Pancreas (tissue), 10 donors: ENCODE data around the gene THAP8. TPM values are rescaled to one million over a fixed set of nuclear protein-coding genes. Genes with fewer than 3 reads are reported as not detected.

Experiments used
- ATAC-seq, 4 donors: fragments of 200-7000 bp; cut with Tn5 transposase; one replicate each; pipeline versions ENCODE4 v1.8.0 to v1.9.1; 2020; ENCODE audit warnings: mild to moderate bottlenecking in 4 of 4, moderate library complexity in 4 of 4
- DNase-seq, 6 donors: peaks; one replicate each; pipeline ENCODE4 v3.0.0-alpha.2; 2020
- FAIRE-seq: peaks from 2 replicates; lab custom pipeline; 2012; peaks lifted over from hg19 to GRCh38; lab: Jason Lieb, UNC
- H3K27ac ChIP-seq, 4 donors: fragments of 200-600 bp; sonication (generic); 1 replicate in 3 of 4; 2 replicates in 1 of 4; pipeline versions ENCODE4 v1.5.0 to v1.8.0; 2020
- H3K27me3 ChIP-seq, 4 donors: fragments of 200-600 bp; one replicate each; pipeline ENCODE4 v1.8.0; 2021
- H3K36me3 ChIP-seq, 3 donors: fragments of 200-600 bp; sonication (generic) in 1 of 3; one replicate each; pipeline versions ENCODE4 v1.5.0 to v1.8.0; 2020 to 2021
- H3K4me1 ChIP-seq, 3 donors: fragments of 200-600 bp; one replicate each; pipeline ENCODE4 v1.8.0; 2021
- H3K4me3 ChIP-seq, 4 donors: fragments of 200-600 bp; sonication (generic) in 2 of 4; one replicate each; pipeline versions ENCODE4 v1.5.0 to v1.8.0; 2020 to 2021
- H3K9me3 ChIP-seq, 4 donors: fragments of 200-600 bp; one replicate each; pipeline ENCODE4 v1.8.0; 2021
- WGBS, 2 donors: extraction: QIAGEN DNeasy Blood & Tissue Kit; methylation state at CpG; one replicate each; pipeline ENCODE4 v1.1.7; 2013; 5-methylcytosine and 5-hydroxymethylcytosine counted together
- intact Hi-C, 3 donors: fragments of 100-400 bp; cut with DNase I; formaldehyde crosslinking; loops; one replicate each; pipeline versions ENCODE4 v1.11.1 to v1.14.2; 2022
- polyA plus RNA-seq, 2 donors: library from polyadenylated mRNA; stranded (reverse); fragments of 200-250 nt; gene quantifications; one replicate each; pipeline ENCODE4 v1.2.3, GENCODE V29; 2013
- total RNA-seq, 6 donors: library from RNA; stranded (reverse); fragmentation: NEBNext Ultra II Directional in 4 of 6; extraction: Animal tissue kit (Norgen Biotek cat#: 25700) in 4 of 6; gene quantifications; one replicate each; pipeline versions ENCODE4 v1.2.1 to v1.2.4, GENCODE V29; 2021 to 2023
- TF ChIP-seq, protein P1 (sequence below), 4 donors: fragments of 200-600 bp; sonication (generic) in 3 of 4; IDR thresholded peaks; one replicate each; pipeline versions ENCODE4 v1.5.0 to v1.8.0; 2021; ENCODE audit warnings: antibody characterized with exemption in 4 of 4
- donor health status: healthy with polysubstance abuse.
- donor health status: DM: no; HTN: no; CAD: no; lungs with moderate emphysema.
- donor health status: DM: no; HTN: no; CAD: no.
- donor health status: control.
- donor health status: control.
- donor health status: Bipolar disorder and iron deficiency.
- donor health status: DM: yes; HTN: yes; CAD: no.
- donor health status: DM: no; HTN: no; CAD: no.
- donor health status: DM: no; HTN: no; CAD: no.
- donor health status: DM: yes; HTN: yes; CAD: no.

The THAP8 gene
- total and polyA plus RNA-seq, 8 donors = 0.88 to 3.2 (median 2.3) TPM

DNA sequence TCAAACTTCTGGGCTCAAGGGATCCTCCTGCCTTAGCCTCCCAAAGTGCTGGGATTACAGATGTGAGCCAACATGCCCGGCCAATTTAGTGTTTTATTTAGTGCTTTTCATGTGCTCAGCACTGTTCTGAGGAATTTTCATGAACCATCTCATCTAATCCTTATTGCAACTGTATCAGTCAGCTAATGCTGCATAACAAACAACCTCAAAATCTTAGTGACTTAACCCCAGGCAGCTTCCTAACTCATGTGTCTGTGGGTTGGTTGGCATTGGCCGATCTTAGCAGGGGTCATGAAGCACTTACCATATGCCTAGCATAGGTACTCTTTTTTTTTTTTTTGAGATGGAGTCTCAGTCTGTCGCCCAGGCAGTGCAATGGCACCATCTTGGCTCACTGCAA is 65.3 kb downstream of the THAP8 start:
- H3K4me1 ChIP-seq = no peaks in the 10 kb centered on the region
- H3K9me3 ChIP-seq = no peaks in the 10 kb centered on the region
- peaks cover 0 to 3% (median 0%) of the 10 kb centered on the region in 4 donors for H3K27me3 ChIP-seq
- no peak overlapping the region for H3K27ac ChIP-seq
- FAIRE-seq (no peak), ATAC-seq (no peak), DNase-seq (no peak)
- intact Hi-C loops = no loop called here
- no peak overlapping the region for H3K4me3 ChIP-seq
- 85% methylated on average over 3 of the region's 3 CpGs for WGBS, 2 donors
- H3K36me3 ChIP-seq = no peaks in the 10 kb centered on the region
- TF ChIP-seq, protein P1, sequence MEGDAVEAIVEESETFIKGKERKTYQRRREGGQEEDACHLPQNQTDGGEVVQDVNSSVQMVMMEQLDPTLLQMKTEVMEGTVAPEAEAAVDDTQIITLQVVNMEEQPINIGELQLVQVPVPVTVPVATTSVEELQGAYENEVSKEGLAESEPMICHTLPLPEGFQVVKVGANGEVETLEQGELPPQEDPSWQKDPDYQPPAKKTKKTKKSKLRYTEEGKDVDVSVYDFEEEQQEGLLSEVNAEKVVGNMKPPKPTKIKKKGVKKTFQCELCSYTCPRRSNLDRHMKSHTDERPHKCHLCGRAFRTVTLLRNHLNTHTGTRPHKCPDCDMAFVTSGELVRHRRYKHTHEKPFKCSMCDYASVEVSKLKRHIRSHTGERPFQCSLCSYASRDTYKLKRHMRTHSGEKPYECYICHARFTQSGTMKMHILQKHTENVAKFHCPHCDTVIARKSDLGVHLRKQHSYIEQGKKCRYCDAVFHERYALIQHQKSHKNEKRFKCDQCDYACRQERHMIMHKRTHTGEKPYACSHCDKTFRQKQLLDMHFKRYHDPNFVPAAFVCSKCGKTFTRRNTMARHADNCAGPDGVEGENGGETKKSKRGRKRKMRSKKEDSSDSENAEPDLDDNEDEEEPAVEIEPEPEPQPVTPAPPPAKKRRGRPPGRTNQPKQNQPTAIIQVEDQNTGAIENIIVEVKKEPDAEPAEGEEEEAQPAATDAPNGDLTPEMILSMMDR (IDR thresholded peaks at IDR 0.05) = no peak

- WGBS, 2 donors = 25 to 30% methylated on average over 8 of the region's 8 CpGs
- no peaks in the 10 kb centered on the region for H3K4me1 ChIP-seq
- peaks cover 0 to 3% (median 0%) of the 10 kb centered on the region in 4 donors for H3K27me3 ChIP-seq
- DNase-seq = no peak
- peak overlapping the region in 2 of 4 donors; percentile 16 to 42 for H3K4me3 ChIP-seq
- no peak overlapping the region for H3K27ac ChIP-seq
- ATAC-seq = no peak
- TF ChIP-seq, protein P1 (IDR thresholded peaks at IDR 0.05) = no peak
- H3K36me3 ChIP-seq = no peaks in the 10 kb centered on the region
- intact Hi-C loops = no loop called here
- no peak for FAIRE-seq
- H3K9me3 ChIP-seq = no peaks in the 10 kb centered on the region
Measured at GRCh38 chr19:35987571-35987896, 66.6 kb downstream of the THAP8 start.

- peak; percentile 67 to 86 (median 80) for ATAC-seq
- peaks cover 0 to 3% (median 0%) of the 10 kb centered on the region in 4 donors for H3K27me3 ChIP-seq
- intact Hi-C loops = no loop called here
- no peaks in the 10 kb centered on the region for H3K36me3 ChIP-seq
- peak in 1 of 6 donors; percentile 77 for DNase-seq
- 8 to 10% methylated on average over 53 to 54 of the region's 54 CpGs for WGBS, 2 donors
- no peak overlapping the region for H3K27ac ChIP-seq
- no peaks in the 10 kb centered on the region for H3K4me1 ChIP-seq
- FAIRE-seq = no peak
- TF ChIP-seq, protein P1 (IDR thresholded peaks at IDR 0.05) = no peak
- peak overlapping the region in 2 of 4 donors; percentile 16 to 42 for H3K4me3 ChIP-seq
- no peaks in the 10 kb centered on the region for H3K9me3 ChIP-seq
Measured at GRCh38 chr19:35986664-35987570, 67.2 kb downstream of the THAP8 start.

- DNase-seq (no peak), ATAC-seq (no peak), FAIRE-seq (no peak)
- Histone ChIP-seq H3K27me3 (peaks cover 0 to 3% (median 0%) of the 10 kb centered on the region in 4 donors), H3K36me3 (no peaks in the 10 kb centered on the region), H3K4me1 (no peaks in the 10 kb centered on the region), H3K9me3 (no peaks in the 10 kb centered on the region), H3K4me3 (no peak overlapping the region), H3K27ac (no peak overlapping the region)
- TF ChIP-seq, protein P1 (IDR thresholded peaks at IDR 0.05) = no peak
- 80 to 93% methylated on average over 5 of the region's 5 CpGs for WGBS, 2 donors
- intact Hi-C loops = no loop called here
Measured at GRCh38 chr19:35986111-35986510, 68.0 kb downstream of the THAP8 start.

Other genes with a start within 250 kb of the THAP8 start
- gene PRODH2, start 241.4 kb downstream of the THAP8 start, total RNA-seq = 1 to 10 TPM in 5 of 6 donors, under 1 TPM in 1; 0.95 to 6.4 (median 2.7) TPM
- 10 to 100 TPM; 13.8 to 21.5 TPM for gene PRODH2, start 241.4 kb downstream of the THAP8 start, polyA plus RNA-seq
- gene NPHS1, start 201.8 kb downstream of the THAP8 start, total RNA-seq = 10 to 100 TPM; 11.5 to 21.3 (median 15.1) TPM
- gene NPHS1, start 201.8 kb downstream of the THAP8 start, polyA plus RNA-seq = 10 to 100 TPM; 17.1 to 32.3 TPM
- 10 to 100 TPM; 28.5 to 89.0 (median 47.9) TPM for gene KIRREL2, start 197.4 kb downstream of the THAP8 start, total RNA-seq
- gene KIRREL2, start 197.4 kb downstream of the THAP8 start, polyA plus RNA-seq = 10 to 100 TPM; 38.1 to 49.7 TPM
- gene APLP1, start 185.7 kb downstream of the THAP8 start, total RNA-seq = 10 to 100 TPM; 39.2 to 71.8 (median 47.1) TPM
- 100 to 1,000 TPM; 100 to 154 TPM for gene APLP1, start 185.7 kb downstream of the THAP8 start, polyA plus RNA-seq
- gene NFKBID, start 153.7 kb downstream of the THAP8 start, total RNA-seq = 10 to 100 TPM in 1 of 6 donors, 1 to 10 TPM in 5; 3.1 to 10.4 (median 4.2) TPM
- 10 to 100 TPM; 15.7 to 16.7 TPM for gene NFKBID, start 153.7 kb downstream of the THAP8 start, polyA plus RNA-seq
- gene HCST, start 151.8 kb downstream of the THAP8 start, total RNA-seq = 1 to 10 TPM in 4 of 6 donors, under 1 TPM in 2; 0.46 to 7.4 (median 1.7) TPM
- 10 to 100 TPM in 1 of 2 donors, 1 to 10 TPM in 1; 2.3 to 10.2 TPM for gene HCST, start 151.8 kb downstream of the THAP8 start, polyA plus RNA-seq
- 10 to 100 TPM in 3 of 6 donors, 1 to 10 TPM in 3; 2.5 to 73.8 (median 11.0) TPM for gene TYROBP, start 146.0 kb downstream of the THAP8 start, total RNA-seq
- gene TYROBP, start 146.0 kb downstream of the THAP8 start, polyA plus RNA-seq = 10 to 100 TPM; 17.4 to 22.8 TPM
- 1 to 10 TPM; 4.9 to 9.8 (median 6.2) TPM for gene LRFN3, start 117.9 kb downstream of the THAP8 start, total RNA-seq
- 1 to 10 TPM; 6.7 to 7.6 TPM for gene LRFN3, start 117.9 kb downstream of the THAP8 start, polyA plus RNA-seq
- gene SDHAF1, start 59.1 kb downstream of the THAP8 start, total RNA-seq = 10 to 100 TPM in 5 of 6 donors, 1 to 10 TPM in 1; 8.7 to 16.6 (median 10.8) TPM
- 10 to 100 TPM; 15.8 to 21.0 TPM for gene SDHAF1, start 59.1 kb downstream of the THAP8 start, polyA plus RNA-seq
- gene SYNE4, start 45.5 kb downstream of the THAP8 start, total RNA-seq = 1 to 10 TPM; 2.6 to 5.9 (median 4.3) TPM
- 10 to 100 TPM in 1 of 2 donors, 1 to 10 TPM in 1; 7.3 to 14.3 TPM for gene SYNE4, start 45.5 kb downstream of the THAP8 start, polyA plus RNA-seq
- 10 to 100 TPM in 1 of 6 donors, 1 to 10 TPM in 5; 2.6 to 10.9 (median 4.9) TPM for gene ALKBH6, start 40.1 kb downstream of the THAP8 start, total RNA-seq
- gene ALKBH6, start 40.1 kb downstream of the THAP8 start, polyA plus RNA-seq = 10 to 100 TPM; 15.4 to 22.8 TPM
- 1 to 10 TPM; 1.2 to 5.7 (median 2.5) TPM for gene CLIP3, start 21.4 kb downstream of the THAP8 start, total RNA-seq
- gene CLIP3, start 21.4 kb downstream of the THAP8 start, polyA plus RNA-seq = 1 to 10 TPM; 3.0 to 9.1 TPM
- gene WDR62, start 612 bp upstream of the THAP8 start, total RNA-seq = under 1 TPM; 0.12 to 0.47 (median 0.26) TPM
- under 1 TPM; 0.42 to 0.49 TPM for gene WDR62, start 612 bp upstream of the THAP8 start, polyA plus RNA-seq
- gene OVOL3, start 56.9 kb upstream of the THAP8 start, total RNA-seq = not detected
- not detected for gene OVOL3, start 56.9 kb upstream of the THAP8 start, polyA plus RNA-seq
- gene POLR2I, start 60.6 kb upstream of the THAP8 start, total RNA-seq = 10 to 100 TPM; 29.8 to 40.6 (median 35.3) TPM
- 10 to 100 TPM; 45.7 to 58.0 TPM for gene POLR2I, start 60.6 kb upstream of the THAP8 start, polyA plus RNA-seq
- gene TBCB, start 61.2 kb upstream of the THAP8 start, total RNA-seq = 10 to 100 TPM; 22.3 to 65.0 (median 32.3) TPM
- 100 to 1,000 TPM in 1 of 2 donors, 10 to 100 TPM in 1; 72.6 to 131 TPM for gene TBCB, start 61.2 kb upstream of the THAP8 start, polyA plus RNA-seq
- gene CAPNS1, start 85.8 kb upstream of the THAP8 start, total RNA-seq = 100 to 1,000 TPM; 124 to 273 (median 175) TPM
- 100 to 1,000 TPM; 260 to 271 TPM for gene CAPNS1, start 85.8 kb upstream of the THAP8 start, polyA plus RNA-seq
- 10 to 100 TPM in 5 of 6 donors, 1 to 10 TPM in 1; 4.1 to 25.3 (median 15.1) TPM for gene COX7A1, start 98.2 kb upstream of the THAP8 start, total RNA-seq
- 10 to 100 TPM; 13.6 to 31.0 TPM for gene COX7A1, start 98.2 kb upstream of the THAP8 start, polyA plus RNA-seq
- gene ZNF565, start 160.4 kb upstream of the THAP8 start, total RNA-seq = 1 to 10 TPM; 2.1 to 3.5 (median 2.6) TPM
- gene ZNF565, start 160.4 kb upstream of the THAP8 start, polyA plus RNA-seq = 1 to 10 TPM; 2.4 to 2.8 TPM
- 10 to 100 TPM; 15.0 to 35.2 (median 23.1) TPM for gene ZNF146, start 160.8 kb upstream of the THAP8 start, total RNA-seq
- gene ZNF146, start 160.8 kb upstream of the THAP8 start, polyA plus RNA-seq = 10 to 100 TPM in 1 of 2 donors, 1 to 10 TPM in 1; 9.3 to 18.6 TPM